GM18873 (cell line): ENCODE data around the gene EXOC3.
"Not testable (repeated sequence)": the region's sequence is repeated elsewhere in the genome, so short reads cannot be mapped to it uniquely, and the experiment has no call there.

Experiments
- ATAC-seq: cut with Tn5 transposase; IDR thresholded peaks from one replicate; pipeline ENCODE4 v1.9.1; 2021; ENCODE audit warnings: mild to moderate bottlenecking, moderate library complexity, moderate number of reproducible peaks; ENCODE audit not compliant: unreplicated experiment, low FRiP score

The EXOC3 gene

GRCh38 chr5:483011-483410 is 40.0 kb downstream of the EXOC3 start:
- ATAC-seq = no peak

- ATAC-seq = no peak
These were observed 40.6 kb downstream of the EXOC3 start for GRCh38 chr5:483434-484140.

GRCh38 chr5:484556-484955 is 41.6 kb downstream of the EXOC3 start:
- ATAC-seq = no peak

GRCh38 chr5:485113-485945 is 42.4 kb downstream of the EXOC3 start:
- ATAC-seq = no peak

- no peak for ATAC-seq
These were observed 43.0 kb downstream of the EXOC3 start for GRCh38 chr5:485946-486491.

GRCh38 chr5:486597-486996 is 43.6 kb downstream of the EXOC3 start:
- not testable (repeated sequence) for ATAC-seq

- ATAC-seq = no peak
These were observed 45.3 kb downstream of the EXOC3 start for GRCh38 chr5:488241-488640.

- no peak for ATAC-seq
These were observed 46.0 kb downstream of the EXOC3 start for GRCh38 chr5:488744-489688.

GRCh38 chr5:489689-490080 is 46.7 kb downstream of the EXOC3 start:
- ATAC-seq = no peak

- ATAC-seq = no peak
These were observed 47.4 kb downstream of the EXOC3 start for GRCh38 chr5:490116-491106.

GRCh38 chr5:491119-491855 is 48.3 kb downstream of the EXOC3 start:
- ATAC-seq = no peak

GRCh38 chr5:491856-492155 is 48.8 kb downstream of the EXOC3 start:
- ATAC-seq = no peak

- ATAC-seq = no peak
These were observed 49.4 kb downstream of the EXOC3 start for GRCh38 chr5:492314-492893.

- ATAC-seq = no peak
These were observed 50.2 kb downstream of the EXOC3 start for GRCh38 chr5:493119-493701.

GRCh38 chr5:493758-494157 is 50.8 kb downstream of the EXOC3 start:
- no peak for ATAC-seq

- no peak for ATAC-seq
These were observed 51.8 kb downstream of the EXOC3 start for GRCh38 chr5:494667-495255.

GRCh38 chr5:496028-496427 is 53.1 kb downstream of the EXOC3 start:
- no peak for ATAC-seq
